K562 (cell line): Measurements from ENCODE around the gene RABGAP1. TPM values are rescaled to one million over a fixed set of nuclear protein-coding genes. Genes with fewer than 3 reads are reported as not detected.
A peak's percentile ranks its signal among the peaks of the same experiment; 100 is the strongest.

Source experiments
- ERF ChIP-seq: fragments of 450-650 bp; formaldehyde crosslinking; IDR thresholded peaks from 2 replicates; pipeline ENCODE4 v1.4.0; 2020; ENCODE audit warnings: mild to moderate bottlenecking, mixed read lengths
- FOXJ2 ChIP-seq: fragments of 200-800 bp; sonication (Bioruptor generic); IDR thresholded peaks from 2 replicates; pipeline ENCODE4 v1.6.1; 2016; ENCODE audit warnings: missing genetic modification characterization, missing compliant biosample characterization
- MEF2D ChIP-seq: conservative IDR thresholded peaks from 2 replicates; pipeline ENCODE4 v1.6.1; 2016; ENCODE audit warnings: low read depth, missing genetic modification characterization, missing compliant biosample characterization
- NBN ChIP-seq: fragments of 450-650 bp; IDR thresholded peaks from 2 replicates; pipeline ENCODE4 v1.6.1; 2016; ENCODE audit warnings: low read depth, mild to moderate bottlenecking
- NCOA2 ChIP-seq, 2 experiments: fragments of 450-650 bp; IDR thresholded peaks; 2 replicates each; pipeline ENCODE4 v1.6.1; 2018; ENCODE audit warnings: mild to moderate bottlenecking in 2 of 2, moderate library complexity in 1 of 2; ENCODE audit not compliant: partially characterized antibody in 2 of 2
- SRSF3 ChIP-seq: fragments of 200-400 bp; formaldehyde crosslinking; IDR thresholded peaks from 2 replicates; pipeline ENCODE4 v1.6.1; 2016; ENCODE audit warnings: mild to moderate bottlenecking, low read length, moderate library complexity; ENCODE audit not compliant: insufficient read depth
- TRIM24 ChIP-seq, 2 experiments: fragments of 450-650 bp; IDR thresholded peaks; 2 replicates each; pipeline ENCODE4 v1.6.1; 2016
- ZC3H8 ChIP-seq: fragments of 450-650 bp; IDR thresholded peaks from 2 replicates; pipeline ENCODE4 v1.6.1; 2017
- ZNF24 ChIP-seq: fragments of 450-650 bp; IDR thresholded peaks from 2 replicates; pipeline ENCODE4 v1.6.1; 2016
- ZNF79 ChIP-seq: fragments of 250-450 bp; sonication (Bioruptor Pico); IDR thresholded peaks from 2 replicates; pipeline ENCODE4 v1.4.0; 2020; ENCODE audit warnings: low read depth, mild to moderate bottlenecking, moderate library complexity
- polyA plus RNA-seq, 8 experiments: library from polyadenylated mRNA; depleted of rRNA in 4 of 8; stranded (reverse) in 5 of 8; unstranded in 3 of 8; fragments of >200 nt; fragmentation: Nextera tagmentation in 2 of 8; fragmentation: Illumina TruSeq in 1 of 8; extraction: Ambion mirVana in 2 of 8; extraction: Trizol in 1 of 8; gene quantifications; 2 replicates each; pipeline versions ENCODE4 v1.2.1 to v1.2.3, GENCODE V29; 2011 to 2014; ENCODE audit warnings: inconsistent platforms in 1 of 8, missing spikeins in 1 of 8
- total RNA-seq, 7 experiments: library from RNA; depleted of rRNA in 6 of 7; stranded (reverse); fragments of >200 nt in 6 of 7; fragmentation: Illumina TruSeq in 2 of 7; extraction: Trizol in 2 of 7; gene quantifications; 2 replicates each; pipeline versions ENCODE4 v1.2.1 to v1.2.3, GENCODE V29; 2011 to 2021; ENCODE audit warnings: low replicate concordance in 1 of 7
- TF ChIP-seq, protein P1 (sequence below): fragments of 450-650 bp; formaldehyde crosslinking; IDR thresholded peaks from 2 replicates; pipeline ENCODE4 v1.4.0; 2020; ENCODE audit warnings: mild to moderate bottlenecking, moderate library complexity
- TF ChIP-seq, protein P2 (sequence below), 2 experiments: fragments of 450-650 bp; formaldehyde crosslinking in 1 of 2; IDR thresholded peaks; 2 replicates each; pipeline versions ENCODE4 v1.4.0 to v1.6.1; 2014 to 2020; ENCODE audit warnings: mild to moderate bottlenecking in 2 of 2, borderline replicate concordance in 1 of 2, low read depth in 1 of 2
- TF ChIP-seq, protein P3 (sequence below): fragments of 250-450 bp; sonication (Bioruptor Pico); IDR thresholded peaks from 2 replicates; pipeline ENCODE4 v1.8.0; 2021; ENCODE audit warnings: moderate library complexity, mild to moderate bottlenecking, inconsistent platforms
- TF ChIP-seq, protein P4 (sequence below): sonication (generic); formaldehyde crosslinking; IDR thresholded peaks from 2 replicates; pipeline ENCODE4 v1.8.0; 2022; ENCODE audit warnings: mild to moderate bottlenecking, low read depth, missing genetic modification reagents
- TF ChIP-seq, protein P5 (sequence below): sonication (generic); formaldehyde crosslinking; IDR thresholded peaks from 2 replicates; pipeline ENCODE4 v1.8.0; 2022; ENCODE audit warnings: mild to moderate bottlenecking, missing genetic modification reagents

The RABGAP1 gene
- total and polyA plus RNA-seq, 9 of the 15 experiments (the other 6 are each of a cell fraction or from before 2014, with no cell fraction given): 1.5 to 22.7 (median 13.1) TPM

DNA sequence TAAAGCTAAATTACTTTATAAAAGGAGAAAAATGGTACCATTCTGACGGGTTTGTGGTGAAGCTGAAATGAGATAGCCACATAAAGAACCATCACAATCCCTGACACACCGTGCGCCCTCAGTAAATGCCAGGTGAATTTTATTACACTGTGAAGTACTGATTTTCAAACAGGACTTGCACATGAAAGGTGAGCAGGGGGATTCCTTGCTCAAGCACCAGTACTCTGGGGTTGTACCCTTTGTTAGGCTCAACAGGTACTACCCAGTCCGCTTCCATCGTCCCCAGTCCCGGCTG is 419 bp upstream of the RABGAP1 start (continued):
- TF ChIP-seq FOXJ2 (tag): no peak
- no peak for TF ChIP-seq NCOA2 (IDR thresholded peaks at IDR 0.05; ENCODE audit: partially characterized antibody in 2 of 2)
- peak; percentile 77; the same call in 1 of the 2 replicates for TF ChIP-seq NBN
- TF ChIP-seq, protein P1, sequence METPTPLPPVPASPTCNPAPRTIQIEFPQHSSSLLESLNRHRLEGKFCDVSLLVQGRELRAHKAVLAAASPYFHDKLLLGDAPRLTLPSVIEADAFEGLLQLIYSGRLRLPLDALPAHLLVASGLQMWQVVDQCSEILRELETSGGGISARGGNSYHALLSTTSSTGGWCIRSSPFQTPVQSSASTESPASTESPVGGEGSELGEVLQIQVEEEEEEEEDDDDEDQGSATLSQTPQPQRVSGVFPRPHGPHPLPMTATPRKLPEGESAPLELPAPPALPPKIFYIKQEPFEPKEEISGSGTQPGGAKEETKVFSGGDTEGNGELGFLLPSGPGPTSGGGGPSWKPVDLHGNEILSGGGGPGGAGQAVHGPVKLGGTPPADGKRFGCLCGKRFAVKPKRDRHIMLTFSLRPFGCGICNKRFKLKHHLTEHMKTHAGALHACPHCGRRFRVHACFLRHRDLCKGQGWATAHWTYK (CRISPR knock-in tag): 0 out of 2 replicates have a peak, but pooled peaks have one; percentile 21
- no peak for TF ChIP-seq SRSF3
- peak; percentile 53; the same call in 1 of the 2 replicates for TF ChIP-seq ERF (CRISPR knock-in tag)
- TF ChIP-seq, protein P2, sequence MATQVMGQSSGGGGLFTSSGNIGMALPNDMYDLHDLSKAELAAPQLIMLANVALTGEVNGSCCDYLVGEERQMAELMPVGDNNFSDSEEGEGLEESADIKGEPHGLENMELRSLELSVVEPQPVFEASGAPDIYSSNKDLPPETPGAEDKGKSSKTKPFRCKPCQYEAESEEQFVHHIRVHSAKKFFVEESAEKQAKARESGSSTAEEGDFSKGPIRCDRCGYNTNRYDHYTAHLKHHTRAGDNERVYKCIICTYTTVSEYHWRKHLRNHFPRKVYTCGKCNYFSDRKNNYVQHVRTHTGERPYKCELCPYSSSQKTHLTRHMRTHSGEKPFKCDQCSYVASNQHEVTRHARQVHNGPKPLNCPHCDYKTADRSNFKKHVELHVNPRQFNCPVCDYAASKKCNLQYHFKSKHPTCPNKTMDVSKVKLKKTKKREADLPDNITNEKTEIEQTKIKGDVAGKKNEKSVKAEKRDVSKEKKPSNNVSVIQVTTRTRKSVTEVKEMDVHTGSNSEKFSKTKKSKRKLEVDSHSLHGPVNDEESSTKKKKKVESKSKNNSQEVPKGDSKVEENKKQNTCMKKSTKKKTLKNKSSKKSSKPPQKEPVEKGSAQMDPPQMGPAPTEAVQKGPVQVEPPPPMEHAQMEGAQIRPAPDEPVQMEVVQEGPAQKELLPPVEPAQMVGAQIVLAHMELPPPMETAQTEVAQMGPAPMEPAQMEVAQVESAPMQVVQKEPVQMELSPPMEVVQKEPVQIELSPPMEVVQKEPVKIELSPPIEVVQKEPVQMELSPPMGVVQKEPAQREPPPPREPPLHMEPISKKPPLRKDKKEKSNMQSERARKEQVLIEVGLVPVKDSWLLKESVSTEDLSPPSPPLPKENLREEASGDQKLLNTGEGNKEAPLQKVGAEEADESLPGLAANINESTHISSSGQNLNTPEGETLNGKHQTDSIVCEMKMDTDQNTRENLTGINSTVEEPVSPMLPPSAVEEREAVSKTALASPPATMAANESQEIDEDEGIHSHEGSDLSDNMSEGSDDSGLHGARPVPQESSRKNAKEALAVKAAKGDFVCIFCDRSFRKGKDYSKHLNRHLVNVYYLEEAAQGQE (IDR thresholded peaks at IDR 0.05; ENCODE audit: borderline replicate concordance): 0 out of 2 replicates have a peak, but pooled peaks have one; percentile 52
- TF ChIP-seq, protein P2 (CRISPR knock-in tag; IDR thresholded peaks at IDR 0.05; ENCODE audit: low read depth): no peak
- TF ChIP-seq TRIM24 (IDR thresholded peaks at IDR 0.05): peak; percentile 25 to 84; a peak in 3 of 4 replicates
- TF ChIP-seq, protein P3, sequence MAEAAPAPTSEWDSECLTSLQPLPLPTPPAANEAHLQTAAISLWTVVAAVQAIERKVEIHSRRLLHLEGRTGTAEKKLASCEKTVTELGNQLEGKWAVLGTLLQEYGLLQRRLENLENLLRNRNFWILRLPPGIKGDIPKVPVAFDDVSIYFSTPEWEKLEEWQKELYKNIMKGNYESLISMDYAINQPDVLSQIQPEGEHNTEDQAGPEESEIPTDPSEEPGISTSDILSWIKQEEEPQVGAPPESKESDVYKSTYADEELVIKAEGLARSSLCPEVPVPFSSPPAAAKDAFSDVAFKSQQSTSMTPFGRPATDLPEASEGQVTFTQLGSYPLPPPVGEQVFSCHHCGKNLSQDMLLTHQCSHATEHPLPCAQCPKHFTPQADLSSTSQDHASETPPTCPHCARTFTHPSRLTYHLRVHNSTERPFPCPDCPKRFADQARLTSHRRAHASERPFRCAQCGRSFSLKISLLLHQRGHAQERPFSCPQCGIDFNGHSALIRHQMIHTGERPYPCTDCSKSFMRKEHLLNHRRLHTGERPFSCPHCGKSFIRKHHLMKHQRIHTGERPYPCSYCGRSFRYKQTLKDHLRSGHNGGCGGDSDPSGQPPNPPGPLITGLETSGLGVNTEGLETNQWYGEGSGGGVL (CRISPR knock-in tag): no peak
- TF ChIP-seq, protein P4, sequence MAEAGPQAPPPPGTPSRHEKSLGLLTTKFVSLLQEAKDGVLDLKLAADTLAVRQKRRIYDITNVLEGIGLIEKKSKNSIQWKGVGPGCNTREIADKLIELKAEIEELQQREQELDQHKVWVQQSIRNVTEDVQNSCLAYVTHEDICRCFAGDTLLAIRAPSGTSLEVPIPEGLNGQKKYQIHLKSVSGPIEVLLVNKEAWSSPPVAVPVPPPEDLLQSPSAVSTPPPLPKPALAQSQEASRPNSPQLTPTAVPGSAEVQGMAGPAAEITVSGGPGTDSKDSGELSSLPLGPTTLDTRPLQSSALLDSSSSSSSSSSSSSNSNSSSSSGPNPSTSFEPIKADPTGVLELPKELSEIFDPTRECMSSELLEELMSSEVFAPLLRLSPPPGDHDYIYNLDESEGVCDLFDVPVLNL (CRISPR knock-in tag): 0 out of 2 replicates have a peak, but pooled peaks have one; percentile 59
- no peak for TF ChIP-seq ZNF79
- no peak for TF ChIP-seq ZC3H8
- peak; percentile 75 for TF ChIP-seq ZNF24
- TF ChIP-seq, protein P5, sequence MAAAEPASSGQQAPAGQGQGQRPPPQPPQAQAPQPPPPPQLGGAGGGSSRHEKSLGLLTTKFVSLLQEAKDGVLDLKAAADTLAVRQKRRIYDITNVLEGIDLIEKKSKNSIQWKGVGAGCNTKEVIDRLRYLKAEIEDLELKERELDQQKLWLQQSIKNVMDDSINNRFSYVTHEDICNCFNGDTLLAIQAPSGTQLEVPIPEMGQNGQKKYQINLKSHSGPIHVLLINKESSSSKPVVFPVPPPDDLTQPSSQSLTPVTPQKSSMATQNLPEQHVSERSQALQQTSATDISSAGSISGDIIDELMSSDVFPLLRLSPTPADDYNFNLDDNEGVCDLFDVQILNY (CRISPR knock-in tag): no peak
- TF ChIP-seq MEF2D (tag): no peak
